HCT116 (cell line): ENCODE results near the gene DNPEP.

Experiments used
- CBX3 ChIP-seq: IDR thresholded peaks from 2 replicates; pipeline ENCODE4 v1.6.1; 2012; ENCODE audit warnings: low read depth
- CTCF ChIP-seq, 3 experiments: fragments of 200-600 bp in 1 of 3; sonication (generic) in 1 of 3; IDR thresholded peaks in 2 of 3; conservative IDR thresholded peaks in 1 of 3; 2 replicates each; pipeline ENCODE4 v1.5.1; 2012 to 2017; ENCODE audit warnings: low read depth in 2 of 3, low read length in 2 of 3, antibody characterized with exemption in 1 of 3, borderline replicate concordance in 1 of 3, control low read depth in 1 of 3, mild to moderate bottlenecking in 1 of 3, mixed read lengths in 1 of 3, mixed run types in 1 of 3, moderate library complexity in 1 of 3; ENCODE audit not compliant: insufficient read depth in 1 of 3
- EGR1 ChIP-seq: IDR thresholded peaks from 2 replicates; pipeline ENCODE4 v1.6.1; 2012; ENCODE audit warnings: low read depth
- EZH2 ChIP-seq: fragments of 200-600 bp; sonication (generic); IDR thresholded peaks from 2 replicates; pipeline ENCODE4 v1.6.1; 2017; ENCODE audit warnings: antibody characterized with exemption, mixed run types
- MAX ChIP-seq: IDR thresholded peaks from 2 replicates; pipeline ENCODE4 v1.6.1; 2012
- POLR2A ChIP-seq: IDR thresholded peaks from 2 replicates; pipeline ENCODE4 v1.7.0; 2011; ENCODE audit warnings: borderline replicate concordance; ENCODE audit not compliant: insufficient read depth, insufficient read length; ENCODE audit errors: extremely low read depth
- POLR2AphosphoS5 ChIP-seq: IDR thresholded peaks from 2 replicates; pipeline ENCODE4 v1.6.1; 2011; ENCODE audit warnings: mild to moderate bottlenecking, low read depth, low read length, moderate library complexity
- RAD21 ChIP-seq: IDR thresholded peaks from 2 replicates; pipeline ENCODE4 v1.6.1; 2012; ENCODE audit warnings: low read depth, mild to moderate bottlenecking
- SRF ChIP-seq: IDR thresholded peaks from 2 replicates; pipeline ENCODE4 v1.6.1; 2012; ENCODE audit warnings: low read depth
- YY1 ChIP-seq: IDR thresholded peaks from 2 replicates; pipeline ENCODE4 v1.6.1; 2011; ENCODE audit warnings: low read length, low read depth, moderate library complexity, mild to moderate bottlenecking; ENCODE audit not compliant: insufficient replicate concordance; ENCODE audit errors: extremely low read depth
- ZBTB33 ChIP-seq: IDR thresholded peaks from 2 replicates; pipeline ENCODE4 v1.6.1; 2011; ENCODE audit warnings: mild to moderate bottlenecking, low read length, moderate library complexity; ENCODE audit not compliant: insufficient replicate concordance; ENCODE audit errors: extremely low read depth

GRCh38 chr2:219387306-219388120 lies at the start of gene DNPEP:
- TF ChIP-seq RAD21 (no peak), CTCF (IDR thresholded peaks at IDR 0.05 in 2 of 3, conservative IDR thresholded peaks at IDR 0.05 in 1 of 3; ENCODE audit: borderline replicate concordance in 1 of 3, insufficient read depth in 1 of 3, low read depth in 2 of 3, low read length in 2 of 3) (no peak), EZH2 (no peak), POLR2A (no peak), POLR2AphosphoS5 (peak; percentile 58), ZBTB33 (no peak), SRF (no peak), CBX3 (no peak), MAX (peak; percentile 74), EGR1 (0 out of 2 replicates have a peak, but pooled peaks have one; percentile 10), YY1 (no peak)
